HEK293 (cell line): ENCODE data around the gene TMEM214.

Source experiments
- CTCF ChIA-PET: fragments of 350-600 bp; formaldehyde crosslinking; extraction: SDS; loops from one replicate; lab custom pipeline; 2021; ENCODE audit warnings: antibody characterized with exemption; lab: Yijun Ruan, JAX
- POLR2A ChIA-PET: fragments of 300-600 bp; formaldehyde crosslinking; extraction: SDS; loops from one replicate; lab custom pipeline; 2020; ENCODE audit warnings: antibody characterized with exemption, inconsistent platforms; lab: Yijun Ruan, JAX
- H3K27ac ChIP-seq: fragments of 200-500 bp; sonication (Bioruptor generic); 2 replicates; pipeline ENCODE4 v1.5.1; 2014; ENCODE audit warnings: low read depth, low read length, control low read depth, inconsistent platforms; ENCODE audit errors: extremely low read depth
- H3K36me3 ChIP-seq, 2 experiments: fragments of 200-500 bp in 1 of 2; sonication (Bioruptor generic) in 1 of 2; 1 replicate in 1 of 2; 2 replicates in 1 of 2; pipeline ENCODE4 v1.5.1; 2014 to 2017; ENCODE audit warnings: inconsistent platforms in 2 of 2, low read length in 2 of 2; ENCODE audit not compliant: control insufficient read depth in 2 of 2, insufficient read depth in 1 of 2
- H3K4me1 ChIP-seq: fragments of 200-500 bp; sonication (Bioruptor generic); 2 replicates; pipeline ENCODE4 v1.5.1; 2014; ENCODE audit warnings: mild to moderate bottlenecking, low read length, inconsistent platforms; ENCODE audit not compliant: control insufficient read depth, insufficient read depth
- H3K4me3 ChIP-seq: 2 replicates; pipeline ENCODE4 v1.5.1; 2011; ENCODE audit warnings: low read depth, mild to moderate bottlenecking, control low read depth, low read length, moderate library complexity
- H3K9me3 ChIP-seq: fragments of 200-500 bp; sonication (Bioruptor generic); 2 replicates; pipeline ENCODE4 v1.5.1; 2014; ENCODE audit warnings: low read depth, low read length, inconsistent platforms; ENCODE audit not compliant: control insufficient read depth, insufficient read depth
- GLIS1 ChIP-seq: fragments of 450-650 bp; formaldehyde crosslinking; IDR thresholded peaks from 2 replicates; pipeline ENCODE4 v1.5.1; 2016; ENCODE audit warnings: missing biosample characterization, missing genetic modification characterization
- KLF1 ChIP-seq: fragments of 450-650 bp; formaldehyde crosslinking; IDR thresholded peaks from 2 replicates; pipeline ENCODE4 v1.5.1; 2016; ENCODE audit warnings: missing biosample characterization, missing genetic modification characterization
- KLF7 ChIP-seq: fragments of 450-650 bp; formaldehyde crosslinking; IDR thresholded peaks from 2 replicates; pipeline ENCODE4 v1.5.1; 2016; ENCODE audit warnings: missing biosample characterization, missing genetic modification characterization, borderline replicate concordance
- KLF9 ChIP-seq: fragments of 450-650 bp; formaldehyde crosslinking; IDR thresholded peaks from 2 replicates; pipeline ENCODE4 v1.5.1; 2016; ENCODE audit warnings: missing biosample characterization, missing genetic modification characterization, low read depth
- SCRT1 ChIP-seq: fragments of 450-650 bp; formaldehyde crosslinking; IDR thresholded peaks from 2 replicates; pipeline ENCODE4 v1.5.1; 2016; ENCODE audit warnings: missing biosample characterization, missing genetic modification characterization, borderline replicate concordance
- SP3 ChIP-seq: fragments of 450-650 bp; formaldehyde crosslinking; IDR thresholded peaks from 2 replicates; pipeline ENCODE4 v1.5.1; 2016; ENCODE audit warnings: missing biosample characterization, missing genetic modification characterization
- WT1 ChIP-seq: fragments of 450-650 bp; formaldehyde crosslinking; IDR thresholded peaks from 2 replicates; pipeline ENCODE4 v1.5.1; 2016; ENCODE audit warnings: missing biosample characterization, missing genetic modification characterization
- ZBTB20 ChIP-seq: fragments of 450-650 bp; formaldehyde crosslinking; IDR thresholded peaks from 2 replicates; pipeline ENCODE4 v1.5.1; 2016; ENCODE audit warnings: missing biosample characterization, missing genetic modification characterization
- ZBTB48 ChIP-seq: fragments of 450-650 bp; formaldehyde crosslinking; IDR thresholded peaks from 2 replicates; pipeline ENCODE4 v1.5.1; 2016; ENCODE audit warnings: missing biosample characterization, missing genetic modification characterization
- ZIC2 ChIP-seq: fragments of 450-650 bp; formaldehyde crosslinking; IDR thresholded peaks from 2 replicates; pipeline ENCODE4 v1.5.1; 2016; ENCODE audit warnings: missing biosample characterization, missing genetic modification characterization
- ZNF140 ChIP-seq: fragments of 450-650 bp; formaldehyde crosslinking; IDR thresholded peaks from 2 replicates; pipeline ENCODE4 v1.5.1; 2016; ENCODE audit warnings: missing biosample characterization, missing genetic modification characterization
- ZNF2 ChIP-seq: fragments of 450-650 bp; formaldehyde crosslinking; IDR thresholded peaks from 2 replicates; pipeline ENCODE4 v1.5.1; 2016; ENCODE audit warnings: missing biosample characterization, missing genetic modification characterization
- ZNF24 ChIP-seq: fragments of 450-650 bp; formaldehyde crosslinking; IDR thresholded peaks from 2 replicates; pipeline ENCODE4 v1.5.1; 2016; ENCODE audit warnings: missing biosample characterization, missing genetic modification characterization
- ZNF335 ChIP-seq: fragments of 450-650 bp; formaldehyde crosslinking; conservative IDR thresholded peaks from 2 replicates; pipeline ENCODE4 v1.5.1; 2016; ENCODE audit warnings: missing biosample characterization, missing genetic modification characterization
- ZNF510 ChIP-seq: fragments of 450-650 bp; formaldehyde crosslinking; IDR thresholded peaks from 2 replicates; pipeline ENCODE4 v1.5.1; 2018; ENCODE audit warnings: mild to moderate bottlenecking, missing genetic modification characterization, missing biosample characterization; ENCODE audit not compliant: insufficient replicate concordance
- ZNF621 ChIP-seq: fragments of 450-650 bp; formaldehyde crosslinking; IDR thresholded peaks from 2 replicates; pipeline ENCODE4 v1.5.1; 2017; ENCODE audit warnings: missing biosample characterization, missing genetic modification characterization
- ZSCAN16 ChIP-seq: fragments of 450-650 bp; formaldehyde crosslinking; IDR thresholded peaks from 2 replicates; pipeline ENCODE4 v1.5.1; 2016; ENCODE audit warnings: missing biosample characterization, missing genetic modification characterization
- ZSCAN23 ChIP-seq: fragments of 450-650 bp; formaldehyde crosslinking; IDR thresholded peaks from 2 replicates; pipeline ENCODE4 v1.5.1; 2016; ENCODE audit warnings: missing biosample characterization, missing genetic modification characterization
- TF ChIP-seq, protein P1 (sequence below): fragments of 450-650 bp; formaldehyde crosslinking; IDR thresholded peaks from 2 replicates; pipeline ENCODE4 v1.5.1; 2016; ENCODE audit warnings: missing biosample characterization, missing genetic modification characterization
- TF ChIP-seq, protein P2 (sequence below): fragments of 450-650 bp; formaldehyde crosslinking; IDR thresholded peaks from 2 replicates; pipeline ENCODE4 v1.5.1; 2016; ENCODE audit warnings: missing biosample characterization, missing genetic modification characterization
- TF ChIP-seq, protein P3 (sequence below): fragments of 450-650 bp; formaldehyde crosslinking; IDR thresholded peaks from 2 replicates; pipeline ENCODE4 v1.5.1; 2016; ENCODE audit warnings: missing biosample characterization, missing genetic modification characterization
- TF ChIP-seq, protein P4 (sequence below): fragments of 450-650 bp; formaldehyde crosslinking; IDR thresholded peaks from 2 replicates; pipeline ENCODE4 v1.5.1; 2016; ENCODE audit warnings: missing biosample characterization, missing genetic modification characterization
- TF ChIP-seq, protein P5 (sequence below): fragments of 450-650 bp; formaldehyde crosslinking; IDR thresholded peaks from 2 replicates; pipeline ENCODE4 v1.5.1; 2016; ENCODE audit warnings: missing biosample characterization, missing genetic modification characterization
- TF ChIP-seq, protein P6 (sequence below): fragments of 450-650 bp; formaldehyde crosslinking; IDR thresholded peaks from 2 replicates; pipeline ENCODE4 v1.5.1; 2016; ENCODE audit warnings: missing biosample characterization, missing genetic modification characterization

TMEM214 gene

DNA sequence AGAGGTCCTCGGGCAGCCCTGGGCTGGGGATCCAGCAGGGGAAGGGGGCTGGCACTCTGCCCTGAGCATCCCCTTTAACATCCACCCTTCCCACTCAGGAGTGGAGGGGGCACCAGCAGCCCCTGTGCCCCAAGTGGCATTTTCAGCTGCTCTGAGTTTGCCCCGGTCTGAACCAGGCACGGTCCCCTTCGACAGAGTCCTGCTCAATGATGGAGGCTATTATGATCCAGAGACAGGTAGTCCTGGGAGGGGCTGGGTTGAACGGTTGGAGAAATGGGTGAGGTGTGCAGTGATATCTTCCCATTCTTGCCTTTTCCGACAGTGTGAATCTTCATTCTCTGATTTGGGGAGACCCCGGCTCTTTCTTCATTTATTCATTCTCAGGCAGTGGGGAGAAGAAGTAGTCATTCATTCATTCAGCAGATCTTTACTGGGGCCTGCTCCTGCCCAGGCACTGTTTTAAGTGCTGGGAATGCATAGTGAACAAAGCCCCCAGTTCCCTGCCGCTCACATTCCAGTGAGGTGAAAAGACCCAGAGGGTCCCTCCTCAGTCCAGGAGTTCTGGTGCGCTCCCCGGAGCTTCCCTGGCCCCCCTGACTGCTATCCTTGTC lies 52.4 kb downstream of the TMEM214 start:
- CTCF ChIA-PET, result interaction anchor here (0.7 to 3.3 kb wide), 6 partner anchors 8 to 133 kb away, joined by 3 to 44 read pairs (median 4); no protein-coding TSS in a partner anchor
- no peak for TF ChIP-seq ZSCAN16 (tag by site-specific recombination)
- TF ChIP-seq ZNF510 (tag by site-specific recombination), result no peak
- TF ChIP-seq ZNF24, result peak; percentile 53; the same call in 1 of the 2 replicates
- no peak for TF ChIP-seq ZNF140
- no peak for TF ChIP-seq ZBTB20
- peak; percentile 83; the same call in 1 of the 2 replicates for TF ChIP-seq GLIS1 (tag by site-specific recombination)
- TF ChIP-seq WT1, result no peak
- Histone ChIP-seq H3K9me3 (no peaks in the 10 kb centered on the region), H3K27ac (no peak overlapping the region; the same call in 1 of the 2 replicates), H3K36me3 (peaks cover 0 to 7% of the 10 kb centered on the region in 2 experiments; a peak in 1 of 3 replicates), H3K4me1 (peaks cover 8% of the 10 kb centered on the region), H3K4me3 (no peak overlapping the region)
- POLR2A ChIA-PET, result interaction anchor here (0.8 to 1.5 kb wide), 3 partner anchors 11 to 35 kb away, joined by 3 to 5 read pairs (median 4); partner anchors contain the start of gene OST4

DNA sequence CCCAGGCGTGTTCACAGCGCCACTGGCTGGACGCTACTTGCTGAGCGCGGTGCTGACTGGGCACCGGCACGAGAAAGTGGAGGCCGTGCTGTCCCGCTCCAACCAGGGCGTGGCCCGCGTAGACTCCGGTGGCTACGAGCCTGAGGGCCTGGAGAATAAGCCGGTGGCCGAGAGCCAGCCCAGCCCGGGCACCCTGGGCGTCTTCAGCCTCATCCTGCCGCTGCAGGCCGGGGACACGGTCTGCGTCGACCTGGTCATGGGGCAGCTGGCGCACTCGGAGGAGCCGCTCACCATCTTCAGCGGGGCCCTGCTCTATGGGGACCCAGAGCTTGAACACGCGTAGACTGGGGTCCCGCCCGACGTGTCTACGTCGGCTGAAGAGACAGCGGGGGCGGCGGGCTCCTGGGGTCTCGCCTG lies 52.9 kb downstream of the TMEM214 start:
- Histone ChIP-seq H3K4me3 (peak overlapping the region; percentile 46), H3K4me1 (peaks cover 8% of the 10 kb centered on the region), H3K9me3 (no peaks in the 10 kb centered on the region), H3K27ac (peak overlapping the region; percentile 72), H3K36me3 (peaks cover 0 to 7% of the 10 kb centered on the region in 2 experiments; a peak in 1 of 3 replicates)
- POLR2A ChIA-PET, result interaction anchor here (0.8 to 1.5 kb wide), 3 partner anchors 10 to 35 kb away, joined by 3 to 5 read pairs (median 4); partner anchors contain the start of gene OST4
- CTCF ChIA-PET, result interaction anchor here (0.7 to 3.3 kb wide), 5 partner anchors 13 to 896 kb away, joined by 3 to 44 read pairs (median 5); no protein-coding TSS in a partner anchor
- TF ChIP-seq, protein P1, sequence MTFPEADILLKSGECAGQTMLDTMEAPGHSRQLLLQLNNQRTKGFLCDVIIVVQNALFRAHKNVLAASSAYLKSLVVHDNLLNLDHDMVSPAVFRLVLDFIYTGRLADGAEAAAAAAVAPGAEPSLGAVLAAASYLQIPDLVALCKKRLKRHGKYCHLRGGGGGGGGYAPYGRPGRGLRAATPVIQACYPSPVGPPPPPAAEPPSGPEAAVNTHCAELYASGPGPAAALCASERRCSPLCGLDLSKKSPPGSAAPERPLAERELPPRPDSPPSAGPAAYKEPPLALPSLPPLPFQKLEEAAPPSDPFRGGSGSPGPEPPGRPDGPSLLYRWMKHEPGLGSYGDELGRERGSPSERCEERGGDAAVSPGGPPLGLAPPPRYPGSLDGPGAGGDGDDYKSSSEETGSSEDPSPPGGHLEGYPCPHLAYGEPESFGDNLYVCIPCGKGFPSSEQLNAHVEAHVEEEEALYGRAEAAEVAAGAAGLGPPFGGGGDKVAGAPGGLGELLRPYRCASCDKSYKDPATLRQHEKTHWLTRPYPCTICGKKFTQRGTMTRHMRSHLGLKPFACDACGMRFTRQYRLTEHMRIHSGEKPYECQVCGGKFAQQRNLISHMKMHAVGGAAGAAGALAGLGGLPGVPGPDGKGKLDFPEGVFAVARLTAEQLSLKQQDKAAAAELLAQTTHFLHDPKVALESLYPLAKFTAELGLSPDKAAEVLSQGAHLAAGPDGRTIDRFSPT (tag by site-specific recombination), result 0 out of 2 replicates have a peak, but pooled peaks have one; percentile 42
- TF ChIP-seq ZIC2 (0 out of 2 replicates have a peak, but pooled peaks have one; percentile 14), SCRT1 (tag by site-specific recombination) (no peak), KLF7 (tag by site-specific recombination) (peak; percentile 74), KLF9 (peak; percentile 39), ZBTB48 (tag by site-specific recombination) (peak; percentile 11; the same call in 1 of the 2 replicates), ZNF621 (tag by site-specific recombination) (no peak), SP3 (tag by site-specific recombination) (peak; percentile 17; the same call in 1 of the 2 replicates), ZNF335 (peak; percentile 79), ZSCAN23 (tag by site-specific recombination) (no peak), ZNF2 (tag by site-specific recombination) (peak; percentile 63; the same call in 1 of the 2 replicates), KLF1 (peak; percentile 62)
- TF ChIP-seq, protein P2, sequence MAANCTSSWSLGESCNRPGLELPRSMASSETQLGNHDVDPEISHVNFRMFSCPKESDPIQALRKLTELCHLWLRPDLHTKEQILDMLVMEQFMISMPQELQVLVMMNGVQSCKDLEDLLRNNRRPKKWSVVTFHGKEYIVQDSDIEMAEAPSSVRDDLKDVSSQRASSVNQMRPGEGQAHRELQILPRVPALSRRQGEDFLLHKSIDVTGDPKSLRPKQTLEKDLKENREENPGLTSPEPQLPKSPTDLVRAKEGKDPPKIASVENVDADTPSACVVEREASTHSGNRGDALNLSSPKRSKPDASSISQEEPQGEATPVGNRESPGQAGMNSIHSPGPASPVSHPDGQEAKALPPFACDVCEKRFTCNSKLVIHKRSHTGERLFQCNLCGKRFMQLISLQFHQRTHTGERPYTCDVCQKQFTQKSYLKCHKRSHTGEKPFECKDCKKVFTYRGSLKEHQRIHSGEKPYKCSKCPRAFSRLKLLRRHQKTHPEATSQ, result no peak
- TF ChIP-seq, protein P3, sequence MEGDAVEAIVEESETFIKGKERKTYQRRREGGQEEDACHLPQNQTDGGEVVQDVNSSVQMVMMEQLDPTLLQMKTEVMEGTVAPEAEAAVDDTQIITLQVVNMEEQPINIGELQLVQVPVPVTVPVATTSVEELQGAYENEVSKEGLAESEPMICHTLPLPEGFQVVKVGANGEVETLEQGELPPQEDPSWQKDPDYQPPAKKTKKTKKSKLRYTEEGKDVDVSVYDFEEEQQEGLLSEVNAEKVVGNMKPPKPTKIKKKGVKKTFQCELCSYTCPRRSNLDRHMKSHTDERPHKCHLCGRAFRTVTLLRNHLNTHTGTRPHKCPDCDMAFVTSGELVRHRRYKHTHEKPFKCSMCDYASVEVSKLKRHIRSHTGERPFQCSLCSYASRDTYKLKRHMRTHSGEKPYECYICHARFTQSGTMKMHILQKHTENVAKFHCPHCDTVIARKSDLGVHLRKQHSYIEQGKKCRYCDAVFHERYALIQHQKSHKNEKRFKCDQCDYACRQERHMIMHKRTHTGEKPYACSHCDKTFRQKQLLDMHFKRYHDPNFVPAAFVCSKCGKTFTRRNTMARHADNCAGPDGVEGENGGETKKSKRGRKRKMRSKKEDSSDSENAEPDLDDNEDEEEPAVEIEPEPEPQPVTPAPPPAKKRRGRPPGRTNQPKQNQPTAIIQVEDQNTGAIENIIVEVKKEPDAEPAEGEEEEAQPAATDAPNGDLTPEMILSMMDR (tag by site-specific recombination), result peak; percentile 91
- TF ChIP-seq, protein P4, sequence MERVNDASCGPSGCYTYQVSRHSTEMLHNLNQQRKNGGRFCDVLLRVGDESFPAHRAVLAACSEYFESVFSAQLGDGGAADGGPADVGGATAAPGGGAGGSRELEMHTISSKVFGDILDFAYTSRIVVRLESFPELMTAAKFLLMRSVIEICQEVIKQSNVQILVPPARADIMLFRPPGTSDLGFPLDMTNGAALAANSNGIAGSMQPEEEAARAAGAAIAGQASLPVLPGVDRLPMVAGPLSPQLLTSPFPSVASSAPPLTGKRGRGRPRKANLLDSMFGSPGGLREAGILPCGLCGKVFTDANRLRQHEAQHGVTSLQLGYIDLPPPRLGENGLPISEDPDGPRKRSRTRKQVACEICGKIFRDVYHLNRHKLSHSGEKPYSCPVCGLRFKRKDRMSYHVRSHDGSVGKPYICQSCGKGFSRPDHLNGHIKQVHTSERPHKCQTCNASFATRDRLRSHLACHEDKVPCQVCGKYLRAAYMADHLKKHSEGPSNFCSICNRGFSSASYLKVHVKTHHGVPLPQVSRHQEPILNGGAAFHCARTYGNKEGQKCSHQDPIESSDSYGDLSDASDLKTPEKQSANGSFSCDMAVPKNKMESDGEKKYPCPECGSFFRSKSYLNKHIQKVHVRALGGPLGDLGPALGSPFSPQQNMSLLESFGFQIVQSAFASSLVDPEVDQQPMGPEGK (tag by site-specific recombination), result 0 out of 2 replicates have a peak, but pooled peaks have one; percentile 37
- TF ChIP-seq, protein P5, sequence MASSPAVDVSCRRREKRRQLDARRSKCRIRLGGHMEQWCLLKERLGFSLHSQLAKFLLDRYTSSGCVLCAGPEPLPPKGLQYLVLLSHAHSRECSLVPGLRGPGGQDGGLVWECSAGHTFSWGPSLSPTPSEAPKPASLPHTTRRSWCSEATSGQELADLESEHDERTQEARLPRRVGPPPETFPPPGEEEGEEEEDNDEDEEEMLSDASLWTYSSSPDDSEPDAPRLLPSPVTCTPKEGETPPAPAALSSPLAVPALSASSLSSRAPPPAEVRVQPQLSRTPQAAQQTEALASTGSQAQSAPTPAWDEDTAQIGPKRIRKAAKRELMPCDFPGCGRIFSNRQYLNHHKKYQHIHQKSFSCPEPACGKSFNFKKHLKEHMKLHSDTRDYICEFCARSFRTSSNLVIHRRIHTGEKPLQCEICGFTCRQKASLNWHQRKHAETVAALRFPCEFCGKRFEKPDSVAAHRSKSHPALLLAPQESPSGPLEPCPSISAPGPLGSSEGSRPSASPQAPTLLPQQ (tag by site-specific recombination), result peak; percentile 30; the same call in 1 of the 2 replicates
- TF ChIP-seq, protein P6, sequence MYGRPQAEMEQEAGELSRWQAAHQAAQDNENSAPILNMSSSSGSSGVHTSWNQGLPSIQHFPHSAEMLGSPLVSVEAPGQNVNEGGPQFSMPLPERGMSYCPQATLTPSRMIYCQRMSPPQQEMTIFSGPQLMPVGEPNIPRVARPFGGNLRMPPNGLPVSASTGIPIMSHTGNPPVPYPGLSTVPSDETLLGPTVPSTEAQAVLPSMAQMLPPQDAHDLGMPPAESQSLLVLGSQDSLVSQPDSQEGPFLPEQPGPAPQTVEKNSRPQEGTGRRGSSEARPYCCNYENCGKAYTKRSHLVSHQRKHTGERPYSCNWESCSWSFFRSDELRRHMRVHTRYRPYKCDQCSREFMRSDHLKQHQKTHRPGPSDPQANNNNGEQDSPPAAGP (tag by site-specific recombination), result peak; percentile 39; the same call in 1 of the 2 replicates
